Astrocyte (in vitro differentiated cells and primary cell): ENCODE data around the gene TRPC5OS. TPM values are rescaled to one million over a fixed set of nuclear protein-coding genes. Genes with fewer than 3 reads are reported as not detected.

Experiments used
- DNase-seq: peaks from one replicate; pipeline ENCODE4 v3.0.0-alpha.2; 2010; ENCODE audit warnings: low read depth
- FAIRE-seq: peaks from 2 replicates; lab custom pipeline; 2011; peaks lifted over from hg19 to GRCh38; lab: Jason Lieb, UNC
- H2AFZ ChIP-seq: 2 replicates; pipeline ENCODE4 v1.6.0; 2012; ENCODE audit warnings: low read depth, low read length, inconsistent platforms
- H3K27ac ChIP-seq: 2 replicates; pipeline ENCODE4 v1.5.1; 2011; ENCODE audit warnings: low read depth, low read length, inconsistent platforms
- H3K27me3 ChIP-seq: 2 replicates; pipeline ENCODE4 v1.6.0; 2011; ENCODE audit warnings: low read length, inconsistent platforms; ENCODE audit not compliant: insufficient read depth
- H3K36me3 ChIP-seq: 2 replicates; pipeline ENCODE4 v1.5.1; 2011; ENCODE audit warnings: low read length, inconsistent platforms; ENCODE audit not compliant: insufficient read depth
- H3K4me1 ChIP-seq: 2 replicates; pipeline ENCODE4 v1.5.1; 2011; ENCODE audit warnings: low read length, inconsistent platforms; ENCODE audit not compliant: insufficient read depth
- H3K4me2 ChIP-seq: 2 replicates; pipeline ENCODE4 v1.6.0; 2012; ENCODE audit warnings: low read length, inconsistent platforms
- H3K4me3 ChIP-seq: 2 replicates; pipeline ENCODE4 v1.5.1; 2011; ENCODE audit warnings: low read depth, mild to moderate bottlenecking, low read length, inconsistent platforms; ENCODE audit not compliant: insufficient read depth
- H3K79me2 ChIP-seq: 2 replicates; pipeline ENCODE4 v1.6.0; 2012; ENCODE audit warnings: mild to moderate bottlenecking, low read length, inconsistent platforms; ENCODE audit not compliant: insufficient read depth
- H3K9ac ChIP-seq: 2 replicates; pipeline ENCODE4 v1.6.0; 2012; ENCODE audit warnings: mild to moderate bottlenecking, low read length, inconsistent platforms
- H3K9me3 ChIP-seq: 2 replicates; pipeline ENCODE4 v1.5.1; 2012; ENCODE audit warnings: low read depth, mild to moderate bottlenecking, low read length, inconsistent platforms; ENCODE audit not compliant: insufficient read depth
- H4K20me1 ChIP-seq: 2 replicates; pipeline ENCODE4 v1.6.0; 2012; ENCODE audit warnings: low read length, inconsistent platforms; ENCODE audit not compliant: insufficient read depth
- H3K27ac Mint-ChIP-seq: one replicate; pipeline ENCODE4 v1.8.0; 2021; ENCODE audit warnings: mild to moderate bottlenecking, mixed read lengths; ENCODE audit not compliant: unreplicated experiment
- H3K27me3 Mint-ChIP-seq: one replicate; pipeline ENCODE4 v1.8.0; 2021; ENCODE audit warnings: low read depth, mixed read lengths; ENCODE audit not compliant: unreplicated experiment
- H3K36me3 Mint-ChIP-seq: one replicate; pipeline ENCODE4 v1.8.0; 2021; ENCODE audit warnings: low read depth, mixed read lengths; ENCODE audit not compliant: unreplicated experiment
- H3K4me1 Mint-ChIP-seq: one replicate; pipeline ENCODE4 v1.8.0; 2021; ENCODE audit warnings: low read depth, mixed read lengths; ENCODE audit not compliant: unreplicated experiment
- H3K4me3 Mint-ChIP-seq: one replicate; pipeline ENCODE4 v1.8.0; 2021; ENCODE audit warnings: mild to moderate bottlenecking, moderate library complexity, mixed read lengths; ENCODE audit not compliant: unreplicated experiment
- H3K9me3 Mint-ChIP-seq: one replicate; pipeline ENCODE4 v1.8.0; 2021; ENCODE audit warnings: mild to moderate bottlenecking, mixed read lengths; ENCODE audit not compliant: unreplicated experiment
- CTCF ChIP-seq: IDR thresholded peaks from 2 replicates; pipeline ENCODE4 v1.5.1; 2011; ENCODE audit warnings: low read depth, mild to moderate bottlenecking, inconsistent platforms, low read length, moderate library complexity; ENCODE audit not compliant: insufficient read depth
- EZH2 ChIP-seq: IDR thresholded peaks from 2 replicates; pipeline ENCODE4 v1.6.1; 2012; ENCODE audit warnings: mild to moderate bottlenecking, low read length, inconsistent platforms; ENCODE audit not compliant: insufficient read depth
- total RNA-seq: library from RNA; stranded (reverse); gene quantifications from 2 replicates; pipeline ENCODE4 v1.2.1, GENCODE V29; 2021

TRPC5OS gene
- total RNA-seq, 1 donor from 2014 or later, result not detected

GRCh38 chrX:111876646-111877045, 665 bp downstream of the TRPC5OS start:
- H3K27ac Mint-ChIP-seq, result no peak overlapping the region

GRCh38 chrX:111877681-111878080, 1.7 kb downstream of the TRPC5OS start:
- Histone ChIP-seq H3K27me3 (no peaks in the 10 kb centered on the region), H3K36me3 (no peaks in the 10 kb centered on the region), H3K4me3 (no peak overlapping the region), H3K4me2 (no peak overlapping the region), H3K27ac (no peak overlapping the region), H3K9me3 (no peaks in the 10 kb centered on the region), H2AFZ (no peak overlapping the region), H3K9ac (no peak overlapping the region), H3K79me2 (no peaks in the 10 kb centered on the region), H4K20me1 (no peaks in the 10 kb centered on the region), H3K4me1 (no peaks in the 10 kb centered on the region)
- H3K4me3 Mint-ChIP-seq, result no peak overlapping the region
- H3K4me1 Mint-ChIP-seq, result no peaks in the 10 kb centered on the region
- no peak overlapping the region for H3K27ac Mint-ChIP-seq
- H3K27me3 Mint-ChIP-seq, result no peaks in the 10 kb centered on the region
- DNase-seq, result no peak
- FAIRE-seq, result no peak
- no peaks in the 10 kb centered on the region for H3K36me3 Mint-ChIP-seq
- TF ChIP-seq CTCF (no peak), EZH2 (no peak)
- no peaks in the 10 kb centered on the region for H3K9me3 Mint-ChIP-seq

More at GRCh38 chrX:111876646-111877045, 665 bp downstream of the TRPC5OS start:
- Histone ChIP-seq H3K27ac (no peak overlapping the region), H3K36me3 (no peaks in the 10 kb centered on the region), H3K4me2 (no peak overlapping the region), H2AFZ (no peak overlapping the region), H3K79me2 (no peaks in the 10 kb centered on the region), H4K20me1 (no peaks in the 10 kb centered on the region), H3K4me3 (no peak overlapping the region), H3K9me3 (no peaks in the 10 kb centered on the region), H3K4me1 (no peaks in the 10 kb centered on the region), H3K27me3 (no peaks in the 10 kb centered on the region), H3K9ac (no peak overlapping the region)
- Mint-ChIP-seq H3K4me3 (no peak overlapping the region), H3K27me3 (no peaks in the 10 kb centered on the region), H3K36me3 (no peaks in the 10 kb centered on the region), H3K9me3 (no peaks in the 10 kb centered on the region), H3K4me1 (no peaks in the 10 kb centered on the region)
- TF ChIP-seq CTCF (no peak), EZH2 (no peak)
- DNase-seq, result no peak
- FAIRE-seq, result peak; percentile 96

GRCh38 chrX:111880735-111881134, 4.8 kb downstream of the TRPC5OS start:
- Mint-ChIP-seq H3K27ac (no peak overlapping the region), H3K4me3 (no peak overlapping the region), H3K4me1 (no peaks in the 10 kb centered on the region), H3K9me3 (no peaks in the 10 kb centered on the region), H3K36me3 (no peaks in the 10 kb centered on the region), H3K27me3 (no peaks in the 10 kb centered on the region)
- FAIRE-seq, result no peak
- Histone ChIP-seq H3K27me3 (no peaks in the 10 kb centered on the region), H3K79me2 (no peaks in the 10 kb centered on the region), H3K27ac (no peak overlapping the region), H3K4me3 (no peak overlapping the region), H4K20me1 (no peaks in the 10 kb centered on the region), H3K4me2 (no peak overlapping the region), H2AFZ (no peak overlapping the region), H3K9ac (no peak overlapping the region), H3K9me3 (no peaks in the 10 kb centered on the region), H3K36me3 (no peaks in the 10 kb centered on the region), H3K4me1 (no peaks in the 10 kb centered on the region)
- no peak for DNase-seq
- TF ChIP-seq CTCF (no peak), EZH2 (no peak)
